ENCODE results near the gene CCL7. TPM values are rescaled to one million over a fixed set of nuclear protein-coding genes. Genes with fewer than 3 reads are reported as not detected.

Gene CCL7
- polyA plus RNA-seq, 1 donor from 2014 or later: not detected

GRCh38 chr17:34318474-34318873, 48.5 kb downstream of the CCL7 start:
- no peaks in the 10 kb centered on the region for H4K20me1 ChIP-seq (ENCODE audit: insufficient read depth)
- H3F3A ChIP-seq (ENCODE audit: insufficient read depth, low read length, poor library complexity, severe bottlenecking): no peaks in the 10 kb centered on the region
- H3K9me2 ChIP-seq (ENCODE audit: insufficient read depth, low read length): no peaks in the 10 kb centered on the region
- H3K9me3 ChIP-seq (ENCODE audit: low read length): no peaks in the 10 kb centered on the region
- TF ChIP-seq CTCF (IDR thresholded peaks at IDR 0.05; ENCODE audit: poor library complexity, severe bottlenecking) (no peak), REST (IDR thresholded peaks at IDR 0.05; ENCODE audit: borderline replicate concordance) (no peak), SMC3 (conservative IDR thresholded peaks at IDR 0.05; ENCODE audit: poor library complexity) (no peak), EP300 (conservative IDR thresholded peaks at IDR 0.05; ENCODE audit: poor library complexity, severe bottlenecking) (no peak), EZH2 (IDR thresholded peaks at IDR 0.05; ENCODE audit: borderline replicate concordance, insufficient read depth, low read length, poor library complexity, severe bottlenecking) (no peak)
- H3K4me3 ChIP-seq (ENCODE audit: low read length): no peak overlapping the region
- no peaks in the 10 kb centered on the region for H3K79me2 ChIP-seq (replicated peaks; ENCODE audit: insufficient read depth, low read length)
- no peaks in the 10 kb centered on the region for H3K27me3 ChIP-seq (ENCODE audit: insufficient read depth, low read depth, low read length)
- H2AFZ ChIP-seq (ENCODE audit: low read depth, low read length): no peak overlapping the region
- H3K36me3 ChIP-seq (ENCODE audit: insufficient read depth, low read length): no peaks in the 10 kb centered on the region
- no peak overlapping the region for H3K4me2 ChIP-seq (ENCODE audit: low read length)
- no peak overlapping the region for H3K27ac ChIP-seq (ENCODE audit: low read length)
- H3K9ac ChIP-seq (ENCODE audit: low read length): no peak overlapping the region

GRCh38 chr17:34319039-34319483, 49.0 kb downstream of the CCL7 start, which contains the start of gene CCL8:
Gene CCL8, plus strand, starts transcription at chr17:34319435. Its CDS starts 67 bp downstream, at chr17:34319502.
- no peaks in the 10 kb centered on the region for H3F3A ChIP-seq (ENCODE audit: insufficient read depth, low read length, poor library complexity, severe bottlenecking)
- H3K9me3 ChIP-seq (ENCODE audit: low read length): no peaks in the 10 kb centered on the region
- no peaks in the 10 kb centered on the region for H3K27me3 ChIP-seq (ENCODE audit: insufficient read depth, low read depth, low read length)
- H3K27ac ChIP-seq (ENCODE audit: low read length): no peak within 1 kb of the TSS
- no peaks in the 10 kb centered on the region for H3K36me3 ChIP-seq (ENCODE audit: insufficient read depth, low read length)
- TF ChIP-seq RAD21 (conservative IDR thresholded peaks at IDR 0.05): no peak
- no peak for TF ChIP-seq CTCF (IDR thresholded peaks at IDR 0.05; ENCODE audit: poor library complexity, severe bottlenecking)
- TF ChIP-seq POLR2AphosphoS5 (IDR thresholded peaks at IDR 0.05): no peak
- TF ChIP-seq REST (IDR thresholded peaks at IDR 0.05; ENCODE audit: borderline replicate concordance): no peak
- no peak for TF ChIP-seq SMC3 (conservative IDR thresholded peaks at IDR 0.05; ENCODE audit: poor library complexity)
- no peak for TF ChIP-seq TAF1 (IDR thresholded peaks at IDR 0.05; ENCODE audit: low read depth)
- TF ChIP-seq MXI1 (conservative IDR thresholded peaks at IDR 0.05; ENCODE audit: poor library complexity, severe bottlenecking): no peak
- TF ChIP-seq EZH2 (IDR thresholded peaks at IDR 0.05; ENCODE audit: borderline replicate concordance, insufficient read depth, low read length, poor library complexity, severe bottlenecking): no peak
- no peak for TF ChIP-seq EP300 (conservative IDR thresholded peaks at IDR 0.05; ENCODE audit: poor library complexity, severe bottlenecking)
- H3K9ac ChIP-seq (ENCODE audit: low read length): no peak within 1 kb of the TSS
- no peak within 1 kb of the TSS for H2AFZ ChIP-seq (ENCODE audit: low read depth, low read length)
- H3K79me2 ChIP-seq (replicated peaks; ENCODE audit: insufficient read depth, low read length): no peaks in the 10 kb centered on the region
- H3K9me2 ChIP-seq (ENCODE audit: insufficient read depth, low read length): no peaks in the 10 kb centered on the region
- no peak within 1 kb of the TSS for H3K4me2 ChIP-seq (ENCODE audit: low read length)
- H3K4me3 ChIP-seq (ENCODE audit: low read length): no peak within 1 kb of the TSS
- H4K20me1 ChIP-seq (ENCODE audit: insufficient read depth): no peaks in the 10 kb centered on the region

Data from neural cell (in vitro differentiated cells).